ENCODE results near the gene MAPK8IP1. TPM values are rescaled to one million over a fixed set of nuclear protein-coding genes. Genes with fewer than 3 reads are reported as not detected.

The MAPK8IP1 gene
- total and polyA plus RNA-seq, 8 donors, result 2.9 to 8.3 (median 7.0) TPM; not detected in 1

DNA sequence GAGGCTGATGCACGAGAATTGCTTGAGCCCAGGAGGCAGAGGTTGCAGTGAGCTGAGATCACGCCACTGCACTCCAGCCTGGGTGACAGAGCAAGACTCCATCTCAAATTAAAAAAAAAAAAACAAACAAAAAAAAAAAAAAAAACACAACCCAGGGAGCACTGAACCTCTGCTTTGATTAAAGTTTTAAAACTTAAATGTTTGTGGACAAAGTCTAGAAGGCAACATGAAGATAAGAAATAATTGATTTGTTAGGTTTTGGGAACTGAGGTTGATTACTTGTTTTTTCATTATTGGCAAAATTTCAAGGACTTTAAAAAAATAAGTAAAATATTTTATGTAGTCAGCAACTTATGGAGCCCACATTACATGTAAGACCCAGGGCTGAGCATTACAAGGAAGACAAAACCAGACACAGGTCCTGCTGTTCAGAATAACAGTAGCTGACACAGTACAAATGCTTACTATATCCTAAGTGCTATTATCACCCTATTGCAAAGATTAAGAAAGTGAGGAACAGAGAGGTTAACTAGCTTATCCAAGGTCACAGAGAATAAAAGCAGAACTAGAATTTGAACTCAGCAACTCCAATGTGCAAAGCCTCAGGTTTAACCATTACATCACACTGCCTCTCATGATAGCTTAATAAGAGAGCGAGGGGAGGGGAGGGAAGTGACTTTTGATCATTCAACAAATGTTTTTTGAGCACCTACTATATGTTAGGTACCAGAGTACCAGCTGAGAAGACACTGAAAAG lies 40.5 kb upstream of the MAPK8IP1 start:
- Histone ChIP-seq H3K36me3 (no peaks in the 10 kb centered on the region), H3K4me3 (no peak overlapping the region), H3K4me1 (peaks cover 23 to 50% (median 34%) of the 10 kb centered on the region in 4 donors), H3K27ac (peak overlapping the region in 1 of 5 donors; percentile 95), H3K27me3 (no peaks in the 10 kb centered on the region), H3K9me3 (no peaks in the 10 kb centered on the region)
- intact Hi-C loops (cut with DNase I; ENCODE audit: low total_unique reads), result no loop called here
- DNase-seq, result no peak
- TF ChIP-seq, protein P1, sequence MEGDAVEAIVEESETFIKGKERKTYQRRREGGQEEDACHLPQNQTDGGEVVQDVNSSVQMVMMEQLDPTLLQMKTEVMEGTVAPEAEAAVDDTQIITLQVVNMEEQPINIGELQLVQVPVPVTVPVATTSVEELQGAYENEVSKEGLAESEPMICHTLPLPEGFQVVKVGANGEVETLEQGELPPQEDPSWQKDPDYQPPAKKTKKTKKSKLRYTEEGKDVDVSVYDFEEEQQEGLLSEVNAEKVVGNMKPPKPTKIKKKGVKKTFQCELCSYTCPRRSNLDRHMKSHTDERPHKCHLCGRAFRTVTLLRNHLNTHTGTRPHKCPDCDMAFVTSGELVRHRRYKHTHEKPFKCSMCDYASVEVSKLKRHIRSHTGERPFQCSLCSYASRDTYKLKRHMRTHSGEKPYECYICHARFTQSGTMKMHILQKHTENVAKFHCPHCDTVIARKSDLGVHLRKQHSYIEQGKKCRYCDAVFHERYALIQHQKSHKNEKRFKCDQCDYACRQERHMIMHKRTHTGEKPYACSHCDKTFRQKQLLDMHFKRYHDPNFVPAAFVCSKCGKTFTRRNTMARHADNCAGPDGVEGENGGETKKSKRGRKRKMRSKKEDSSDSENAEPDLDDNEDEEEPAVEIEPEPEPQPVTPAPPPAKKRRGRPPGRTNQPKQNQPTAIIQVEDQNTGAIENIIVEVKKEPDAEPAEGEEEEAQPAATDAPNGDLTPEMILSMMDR (IDR thresholded peaks at IDR 0.05), result no peak
- TF ChIP-seq POLR2AphosphoS5 (IDR thresholded peaks at IDR 0.05), result no peak
- TF ChIP-seq POLR2A (IDR thresholded peaks at IDR 0.05), result no peak
- TF ChIP-seq EP300 (IDR thresholded peaks at IDR 0.05), result no peak
- WGBS, 5 donors, result 77 to 90% (median 79%) methylated on average over 3 of the region's 3 CpGs

DNA sequence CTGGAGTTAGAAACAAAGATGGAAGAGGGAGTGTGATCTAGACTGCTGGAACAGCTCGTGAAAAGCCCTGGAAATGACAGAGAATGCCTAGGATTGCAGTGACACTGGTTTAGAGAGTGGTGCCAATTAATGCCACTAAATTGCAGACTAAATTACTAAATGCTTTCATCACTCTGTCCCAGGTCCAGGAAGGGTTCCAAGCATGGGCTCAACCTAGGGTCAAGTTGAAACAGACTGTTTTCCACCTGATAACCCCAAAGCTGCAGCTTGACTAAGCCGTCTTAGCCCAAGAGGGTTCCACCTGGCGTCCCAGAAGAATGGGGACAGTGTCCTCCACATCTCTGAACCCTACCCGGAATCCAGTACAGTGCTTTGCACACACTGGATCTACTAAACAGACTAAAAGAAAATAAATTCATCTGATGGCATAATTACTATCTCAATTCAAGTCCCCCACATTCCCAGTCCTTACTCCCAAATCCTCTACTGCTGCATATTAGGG lies 39.2 kb upstream of the MAPK8IP1 start:
- Histone ChIP-seq H3K27ac (peak overlapping the region; percentile 88 to 97 (median 95)), H3K4me3 (no peak overlapping the region), H3K27me3 (no peaks in the 10 kb centered on the region), H3K9me3 (no peaks in the 10 kb centered on the region), H3K36me3 (no peaks in the 10 kb centered on the region), H3K4me1 (peaks cover 34 to 62% (median 46%) of the 10 kb centered on the region in 4 donors)
- DNase-seq, result no peak
- no peak for TF ChIP-seq POLR2A (IDR thresholded peaks at IDR 0.05)
- no peak for TF ChIP-seq EP300 (IDR thresholded peaks at IDR 0.05)
- TF ChIP-seq, protein P1 (IDR thresholded peaks at IDR 0.05), result no peak
- no peak for TF ChIP-seq POLR2AphosphoS5 (IDR thresholded peaks at IDR 0.05)
- WGBS, 5 donors, result 78 to 83% (median 81%) methylated on average over 4 of the region's 4 CpGs
- intact Hi-C loops (cut with DNase I; ENCODE audit: low total_unique reads), result no loop called here

DNA sequence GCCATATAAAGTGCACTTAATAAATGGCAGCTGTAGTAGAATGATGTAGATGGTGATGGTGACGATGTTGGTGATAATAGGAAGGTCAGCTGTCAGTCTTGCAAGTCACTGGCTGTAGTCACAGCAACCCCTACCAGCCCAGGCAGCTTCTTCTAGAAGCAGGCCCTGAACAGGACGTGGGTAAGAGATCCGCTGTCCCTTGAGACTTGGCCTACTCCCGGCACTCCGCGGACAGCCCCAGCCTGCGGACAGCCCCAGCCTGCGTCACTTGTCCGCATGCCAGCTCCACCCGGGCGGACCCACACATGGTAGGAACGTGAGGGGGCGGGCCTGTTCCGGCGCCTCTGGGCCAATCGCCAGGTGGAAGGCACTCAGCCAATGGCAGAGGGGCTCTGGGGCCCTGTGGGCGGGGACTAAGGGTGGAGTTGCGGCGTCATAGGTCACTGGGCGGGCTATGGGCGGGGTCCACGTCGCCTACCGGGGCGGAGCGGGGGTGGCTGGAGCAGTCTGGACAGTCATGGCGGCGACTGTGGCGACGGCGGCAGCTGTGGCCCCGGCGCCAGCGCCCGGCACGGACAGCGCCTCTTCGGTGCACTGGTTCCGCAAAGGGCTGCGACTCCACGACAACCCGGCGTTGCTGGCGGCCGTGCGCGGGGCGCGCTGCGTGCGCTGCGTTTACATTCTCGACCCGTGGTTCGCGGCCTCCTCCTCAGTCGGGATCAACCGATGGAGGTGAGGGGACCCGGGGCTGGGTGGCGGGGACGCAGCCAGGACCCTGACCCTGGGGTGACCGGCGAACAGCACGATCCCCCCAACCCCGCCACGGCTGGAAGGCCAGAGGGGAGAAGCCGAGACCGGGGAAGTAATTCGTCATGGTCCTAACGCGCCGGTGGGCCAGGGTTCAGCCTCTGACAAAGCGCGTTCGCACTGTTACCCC lies 38.2 kb upstream of the MAPK8IP1 start, which contains the start of gene CRY2:
TSS of gene CRY2 (plus strand) at position 502 of the 937 bp plus-strand sequence. CDS start at position 518, 16 bp downstream.
- no peaks in the 10 kb centered on the region for H3K9me3 ChIP-seq
- peak within 1 kb of the TSS; percentile 66 to 91 (median 76) for H3K4me3 ChIP-seq
- peak within 1 kb of the TSS; percentile 95 to 99 (median 97) for H3K27ac ChIP-seq
- peak in 3 of 4 donors; percentile 87 to 93 (median 90) for TF ChIP-seq POLR2A (IDR thresholded peaks at IDR 0.05)
- peak; percentile 46 for TF ChIP-seq EP300 (IDR thresholded peaks at IDR 0.05)
- TF ChIP-seq, protein P1 (IDR thresholded peaks at IDR 0.05), result peak in 1 of 7 experiments; percentile 14
- TF ChIP-seq POLR2AphosphoS5 (IDR thresholded peaks at IDR 0.05), result peak; percentile 81 to 99 (median 98)
- H3K36me3 ChIP-seq, result no peaks in the 10 kb centered on the region
- intact Hi-C loops (cut with DNase I; ENCODE audit: low total_unique reads), result no loop called here
- peaks cover 44 to 72% (median 56%) of the 10 kb centered on the region in 4 donors for H3K4me1 ChIP-seq
- peak; percentile 99 to 100 for DNase-seq
- 0 to 2% (median 0%) methylated on average over 15 to 75 of the region's 75 CpGs for WGBS, 5 donors
- H3K27me3 ChIP-seq, result no peaks in the 10 kb centered on the region

DNA sequence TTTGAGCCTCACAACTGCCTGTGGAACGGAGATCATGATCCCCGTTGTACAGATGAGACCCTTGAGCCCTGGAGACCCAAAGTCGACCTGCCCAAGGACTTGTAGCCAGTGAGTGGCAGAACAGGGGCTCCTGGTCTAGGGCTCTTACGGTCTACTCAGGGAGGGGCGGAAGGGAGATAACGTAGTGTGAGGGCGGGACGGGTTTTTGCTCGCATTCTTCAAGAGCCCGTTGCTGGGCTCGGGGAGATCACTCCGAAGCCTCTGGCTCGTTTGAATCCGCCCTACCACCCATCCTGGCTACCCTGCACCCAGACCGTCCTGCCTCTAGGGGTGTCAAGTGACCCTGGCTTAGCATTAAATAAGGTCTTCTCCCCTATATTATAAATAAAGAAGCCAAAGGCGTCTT lies 37.5 kb upstream of the MAPK8IP1 start:
- intact Hi-C loops (cut with DNase I; ENCODE audit: low total_unique reads), result no loop called here

More for the DNA sequence above, 37.5 kb upstream of the MAPK8IP1 start:
- H3K36me3 ChIP-seq, result no peaks in the 10 kb centered on the region
- WGBS, 5 donors, result 0 to 1% (median 1%) methylated on average over 7 to 16 of the region's 16 CpGs
- peak overlapping the region; percentile 95 to 99 (median 97) for H3K27ac ChIP-seq
- TF ChIP-seq EP300 (IDR thresholded peaks at IDR 0.05) (no peak), POLR2A (IDR thresholded peaks at IDR 0.05) (no peak), POLR2AphosphoS5 (IDR thresholded peaks at IDR 0.05) (peak in 2 of 3 donors; percentile 22 to 60)
- TF ChIP-seq, protein P1 (IDR thresholded peaks at IDR 0.05), result no peak
- H3K4me1 ChIP-seq, result peaks cover 50 to 77% (median 62%) of the 10 kb centered on the region in 4 donors
- no peaks in the 10 kb centered on the region for H3K27me3 ChIP-seq
- DNase-seq, result peak; percentile 66 to 90
- H3K9me3 ChIP-seq, result no peaks in the 10 kb centered on the region
- H3K4me3 ChIP-seq, result peak overlapping the region; percentile 66 to 91 (median 76)

All from stomach (tissue), 9 donors.